Measurements from ENCODE around the gene LPP.

GRCh38 chr3:188832146-188832545, 678.2 kb downstream of the LPP start:
- TF ChIP-seq CTCF (IDR thresholded peaks at IDR 0.05; ENCODE audit: insufficient read depth, low read length, poor library complexity, severe bottlenecking) (no peak), EZH2phosphoT487 (conservative IDR thresholded peaks at IDR 0.05; ENCODE audit: low read length) (no peak)

All from SU-DHL-6 (cell line).